H1 (cell line): ENCODE data around the gene APC2. TPM values are rescaled to one million over a fixed set of nuclear protein-coding genes. Genes with fewer than 3 reads are reported as not detected.

Source experiments
- CTCF ChIA-PET: fragments of 300-600 bp; sonication (Branson Sonifier 250); formaldehyde crosslinking; loops from one replicate; lab custom pipeline; 2021; ENCODE audit not compliant: partially characterized antibody; lab: Charles Lee
- POLR2A ChIA-PET: fragments of 300-600 bp; sonication (Branson Sonifier 250); formaldehyde crosslinking; loops from one replicate; lab custom pipeline; 2021; ENCODE audit warnings: inconsistent platforms; ENCODE audit not compliant: partially characterized antibody; lab: Charles Lee
- DNase-seq, 2 experiments: peaks; one replicate each; pipeline versions ENCODE4 v3.0.0 to v3.0.0-alpha.2; 2010 to 2022; ENCODE audit warnings: low spot score in 2 of 2, low read depth in 1 of 2, mixed read lengths in 1 of 2
- FAIRE-seq: peaks from 2 replicates; lab custom pipeline; 2011; peaks lifted over from hg19 to GRCh38; lab: Jason Lieb, UNC
- H2AFZ ChIP-seq: 2 replicates; pipeline ENCODE4 v1.8.1; 2012; ENCODE audit warnings: low read length, inconsistent platforms
- H2AK5ac ChIP-seq: 2 replicates; pipeline ENCODE4 v1.6.1; 2013; ENCODE audit warnings: low read depth, low read length
- H2BK120ac ChIP-seq: replicated peaks from 2 replicates; pipeline ENCODE3; 2013; ENCODE audit warnings: low read depth, low read length, inconsistent platforms
- H2BK12ac ChIP-seq: 2 replicates; pipeline ENCODE4 v1.6.1; 2013; ENCODE audit warnings: low read depth, low read length
- H2BK15ac ChIP-seq: 2 replicates; pipeline ENCODE4 v1.6.1; 2013; ENCODE audit warnings: low read length
- H2BK20ac ChIP-seq: 2 replicates; pipeline ENCODE4 v1.6.1; 2013; ENCODE audit warnings: low read length
- H2BK5ac ChIP-seq: 2 replicates; pipeline ENCODE4 v1.6.1; 2013; ENCODE audit warnings: low read depth, low read length
- H3K14ac ChIP-seq: 2 replicates; pipeline ENCODE4 v1.6.1; 2013; ENCODE audit warnings: inconsistent platforms; ENCODE audit not compliant: insufficient read length
- H3K18ac ChIP-seq: 2 replicates; pipeline ENCODE4 v1.6.1; 2013; ENCODE audit warnings: low read length; ENCODE audit errors: extremely low read depth
- H3K23ac ChIP-seq: 2 replicates; pipeline ENCODE4 v1.6.1; 2013; ENCODE audit warnings: inconsistent platforms; ENCODE audit not compliant: insufficient read length
- H3K23me2 ChIP-seq: 2 replicates; pipeline ENCODE4 v1.6.1; 2013; ENCODE audit warnings: low read depth, low read length
- H3K27ac ChIP-seq: 2 replicates; pipeline ENCODE4 v1.6.1; 2011; ENCODE audit warnings: low read depth, low read length, inconsistent platforms
- H3K27me3 ChIP-seq, 4 experiments: replicated peaks in 1 of 4; 1 replicate in 1 of 4; 2 replicates in 3 of 4; pipeline versions ENCODE4 v1.6.1 to v1.8.1; 2011 to 2013; ENCODE audit warnings: low read length in 3 of 4, mild to moderate bottlenecking in 3 of 4, inconsistent platforms in 2 of 4, mixed read lengths in 2 of 4, moderate library complexity in 1 of 4; ENCODE audit not compliant: control insufficient read depth in 3 of 4, insufficient read depth in 3 of 4; ENCODE audit errors: extremely low read depth in 1 of 4
- H3K36me3 ChIP-seq, 4 experiments: 2 replicates each; pipeline versions ENCODE4 v1.6.1 to v1.8.1; 2011 to 2013; ENCODE audit warnings: mild to moderate bottlenecking in 4 of 4, low read length in 3 of 4, moderate library complexity in 2 of 4, control low read depth in 1 of 4, inconsistent platforms in 1 of 4; ENCODE audit not compliant: insufficient read depth in 4 of 4, control insufficient read depth in 2 of 4
- H3K4ac ChIP-seq: replicated peaks from 2 replicates; pipeline ENCODE3; 2013; ENCODE audit warnings: low read length, low read depth, mixed read lengths, inconsistent platforms; ENCODE audit not compliant: insufficient read length
- H3K4me1 ChIP-seq, 4 experiments: replicated peaks in 1 of 4; 1 replicate in 1 of 4; 2 replicates in 3 of 4; pipeline versions ENCODE4 v1.6.1 to v1.8.1; 2011 to 2013; ENCODE audit warnings: low read length in 3 of 4, inconsistent platforms in 2 of 4, mixed read lengths in 1 of 4; ENCODE audit not compliant: insufficient read depth in 4 of 4, control insufficient read depth in 3 of 4
- H3K4me2 ChIP-seq, 2 experiments: 2 replicates each; pipeline versions ENCODE4 v1.6.1 to v1.8.1; 2011 to 2013; ENCODE audit warnings: low read depth in 2 of 2, low read length in 2 of 2, control low read depth in 1 of 2, inconsistent platforms in 1 of 2, mild to moderate bottlenecking in 1 of 2; ENCODE audit not compliant: insufficient read depth in 1 of 2
- H3K4me3 ChIP-seq, 4 experiments: fragments of 200-600, 300-600 bp in 1 of 4; sonication (generic), shearing (Covaris generic), sonication (Bioruptor Twin) in 1 of 4; 2 replicates each; pipeline versions ENCODE4 v1.5.1 to v1.8.1; 2011 to 2016; ENCODE audit warnings: low read length in 4 of 4, low read depth in 3 of 4, control low read depth in 2 of 4, inconsistent platforms in 2 of 4, mild to moderate bottlenecking in 2 of 4, mixed read lengths in 1 of 4, moderate library complexity in 1 of 4; ENCODE audit not compliant: insufficient read depth in 2 of 4; ENCODE audit errors: extremely low read depth in 1 of 4
- H3K56ac ChIP-seq: replicated peaks from 2 replicates; pipeline ENCODE3; 2013; ENCODE audit warnings: low read depth, mild to moderate bottlenecking, mixed read lengths, low read length, inconsistent platforms; ENCODE audit not compliant: insufficient read length
- H3K79me1 ChIP-seq: 2 replicates; pipeline ENCODE4 v1.6.1; 2013; ENCODE audit warnings: low read depth, low read length, control low read depth
- H3K79me2 ChIP-seq, 2 experiments: 2 replicates each; pipeline versions ENCODE4 v1.6.1 to v1.8.1; 2012 to 2013; ENCODE audit warnings: low read length in 2 of 2, mild to moderate bottlenecking in 2 of 2, inconsistent platforms in 1 of 2; ENCODE audit not compliant: insufficient read depth in 2 of 2, control insufficient read depth in 1 of 2
- H3K9ac ChIP-seq, 4 experiments: replicated peaks in 1 of 4; 1 replicate in 1 of 4; 2 replicates in 3 of 4; pipeline versions ENCODE4 v1.6.1 to v1.8.1; 2011 to 2013; ENCODE audit warnings: low read depth in 3 of 4, low read length in 3 of 4, control low read depth in 2 of 4, mild to moderate bottlenecking in 2 of 4, moderate library complexity in 2 of 4, inconsistent platforms in 1 of 4; ENCODE audit errors: extremely low read depth in 1 of 4
- H3K9me3 ChIP-seq, 2 experiments: 2 replicates each; pipeline versions ENCODE4 v1.6.1 to v1.8.1; 2012 to 2013; ENCODE audit warnings: mild to moderate bottlenecking in 2 of 2, moderate library complexity in 2 of 2, control low read depth in 1 of 2, inconsistent platforms in 1 of 2, low read depth in 1 of 2, low read length in 1 of 2, mixed read lengths in 1 of 2; ENCODE audit not compliant: insufficient read depth in 2 of 2
- H4K20me1 ChIP-seq, 2 experiments: replicated peaks in 1 of 2; 2 replicates each; pipeline versions ENCODE3 to v1.8.1; 2011 to 2013; ENCODE audit warnings: inconsistent platforms in 2 of 2, low read length in 2 of 2, mild to moderate bottlenecking in 1 of 2; ENCODE audit not compliant: insufficient read depth in 2 of 2, control insufficient read depth in 1 of 2
- H4K5ac ChIP-seq: 2 replicates; pipeline ENCODE4 v1.6.1; 2013; ENCODE audit warnings: low read length, low read depth, mixed read lengths, inconsistent platforms; ENCODE audit not compliant: insufficient read length
- H4K8ac ChIP-seq: 2 replicates; pipeline ENCODE4 v1.8.0; 2013; ENCODE audit warnings: mild to moderate bottlenecking, moderate library complexity, low read length, inconsistent platforms; ENCODE audit not compliant: insufficient read depth; ENCODE audit errors: extremely low read depth
- H4K91ac ChIP-seq: replicated peaks from 2 replicates; pipeline ENCODE3; 2013; ENCODE audit warnings: low read length, mixed read lengths, inconsistent platforms; ENCODE audit not compliant: insufficient read length
- BACH1 ChIP-seq: IDR thresholded peaks from 2 replicates; pipeline ENCODE4 v1.6.1; 2012; ENCODE audit warnings: low read length, improper control_type of control experiment
- BRCA1 ChIP-seq: IDR thresholded peaks from 2 replicates; pipeline ENCODE4 v1.6.1; 2012; ENCODE audit warnings: low read depth, low read length, improper control_type of control experiment
- CEBPB ChIP-seq: IDR thresholded peaks from 2 replicates; pipeline ENCODE4 v1.6.1; 2012; ENCODE audit warnings: low read depth, low read length
- PHF8 ChIP-seq: fragments of 200-600 bp; sonication (generic); conservative IDR thresholded peaks from 2 replicates; pipeline ENCODE4 v1.7.1; 2012; ENCODE audit warnings: low read depth, mild to moderate bottlenecking, inconsistent platforms, low read length, moderate library complexity
- RBBP5 ChIP-seq: IDR thresholded peaks from 2 replicates; pipeline ENCODE4 v1.7.1; 2012; ENCODE audit warnings: low read depth, mild to moderate bottlenecking, inconsistent platforms, low read length, moderate library complexity, borderline replicate concordance
- RNF2 ChIP-seq: fragments of 200-900, 300-1000 bp; sonication (generic); IDR thresholded peaks from 2 replicates; pipeline ENCODE4 v1.7.1; 2016; ENCODE audit warnings: borderline replicate concordance, low read depth, mild to moderate bottlenecking, antibody characterized with exemption, low read length; ENCODE audit not compliant: poor library complexity, severe bottlenecking; ENCODE audit errors: missing control alignments
- RXRA ChIP-seq: IDR thresholded peaks from 2 replicates; pipeline ENCODE4 v1.6.1; 2011; ENCODE audit warnings: low read depth, mild to moderate bottlenecking, low read length, moderate library complexity; ENCODE audit not compliant: insufficient read depth
- SIN3A ChIP-seq, 2 experiments: IDR thresholded peaks in 1 of 2; conservative IDR thresholded peaks in 1 of 2; 2 replicates each; pipeline ENCODE4 v1.6.1; 2011 to 2012; ENCODE audit warnings: low read length in 2 of 2, improper control_type of control experiment in 1 of 2, low read depth in 1 of 2, mild to moderate bottlenecking in 1 of 2
- TCF12 ChIP-seq: IDR thresholded peaks from 2 replicates; pipeline ENCODE4 v1.6.1; 2011; ENCODE audit warnings: low read depth, mild to moderate bottlenecking, low read length
- WGBS, 2 experiments: shearing (Covaris generic) in 1 of 2; methylation state at CpG; one replicate each; pipeline versions ENCODE4 v1.1.6 to v1.1.7; 2013 to 2015; ENCODE audit warnings: low lambda C conversion rate in 2 of 2, mixed read lengths in 2 of 2, inconsistent platforms in 1 of 2, low coverage in 1 of 2, missing lambda C conversion rate in 1 of 2; ENCODE audit not compliant: insufficient replicate concordance in 2 of 2, insufficient coverage in 1 of 2, insufficient read length in 1 of 2; ENCODE audit errors: extremely low coverage in 1 of 2, missing lambda C conversion rate in 1 of 2; 5-methylcytosine and 5-hydroxymethylcytosine counted together
- polyA plus RNA-seq, 7 experiments: library from polyadenylated mRNA; depleted of rRNA in 3 of 7; stranded (reverse) in 5 of 7; unstranded in 2 of 7; fragments of >200 nt in 5 of 7; fragments of 200-250 nt in 2 of 7; gene quantifications; 1 replicate in 5 of 7; 2 replicates in 1 of 7; 4 replicates in 1 of 7; pipeline versions ENCODE4 v1.2.1 to v1.2.3, GENCODE V29; 2011 to 2013; ENCODE audit warnings: missing spikeins in 2 of 7, mixed read lengths in 2 of 7
- total RNA-seq: library from RNA; stranded (reverse); fragmentation: NEBNext Ultra II Directional; extraction: Animal tissue kit (Norgen Biotek cat#: 25700); gene quantifications from 2 replicates; pipeline ENCODE4 v1.2.1, GENCODE V29; 2021

The APC2 gene
- total and polyA plus RNA-seq, 2 of the 8 experiments (the other 6 are each of a cell fraction or from before 2014, with no cell fraction given) = 1.3 to 4.1 TPM

GRCh38 chr19:1447944-1448343, 2.0 kb upstream of the APC2 start:
- DNase-seq (no peak), FAIRE-seq (no peak)
- no peak overlapping the region for H4K91ac ChIP-seq
- H3K9ac ChIP-seq = no peak overlapping the region
- ChIA-PET POLR2A (interaction anchor here (1.9 kb wide), 1 partner anchor 179 kb away, joined by 6 read pairs; the partner anchor contains the start of gene CIRBP), CTCF (interaction anchor here (0.6 to 1.3 kb wide), 4 partner anchors 12 to 34 kb away, joined by 3 to 6 read pairs (median 4); no protein-coding TSS in a partner anchor)
- no peak overlapping the region for H3K4me3 ChIP-seq
- no peak overlapping the region for H3K56ac ChIP-seq
- no peak overlapping the region for H4K5ac ChIP-seq
- H3K79me2 ChIP-seq = no peaks in the 10 kb centered on the region
- no peaks in the 10 kb centered on the region for H3K79me1 ChIP-seq
- H3K18ac ChIP-seq = no peak overlapping the region
- H2AFZ ChIP-seq = no peak overlapping the region
- no peaks in the 10 kb centered on the region for H3K36me3 ChIP-seq
- TF ChIP-seq RBBP5 (no peak), PHF8 (no peak), TCF12 (no peak), SIN3A (conservative IDR thresholded peaks at IDR 0.05 in 1 of 2, IDR thresholded peaks at IDR 0.05 in 1 of 2; ENCODE audit: low read depth in 1 of 2, low read length in 2 of 2) (no peak), CEBPB (no peak), RNF2 (no peak), BRCA1 (no peak), BACH1 (no peak), RXRA (no peak)
- H3K23ac ChIP-seq = no peak overlapping the region
- no peak overlapping the region for H3K4ac ChIP-seq
- peaks cover 34 to 58% (median 52%) of the 10 kb centered on the region in 4 experiments for H3K27me3 ChIP-seq
- no peak overlapping the region for H2BK5ac ChIP-seq
- no peak overlapping the region for H2AK5ac ChIP-seq
- no peak overlapping the region for H3K4me2 ChIP-seq
- no peak overlapping the region for H2BK20ac ChIP-seq
- peaks cover 0 to 37% (median 23%) of the 10 kb centered on the region in 4 experiments; a peak in 6 of 7 replicates for H3K4me1 ChIP-seq
- 88% methylated on average over 9 of the region's 9 CpGs; no CpG with 5 or more reads in 1 of the 2 experiments for WGBS, 2 experiments
- H2BK15ac ChIP-seq = no peak overlapping the region
- H2BK12ac ChIP-seq = no peak overlapping the region
- H3K27ac ChIP-seq = no peak overlapping the region
- no peak overlapping the region for H2BK120ac ChIP-seq
- no peak overlapping the region for H4K8ac ChIP-seq
- H3K9me3 ChIP-seq = no peaks in the 10 kb centered on the region
- peaks cover 13 to 14% of the 10 kb centered on the region in 2 experiments for H4K20me1 ChIP-seq
- H3K23me2 ChIP-seq = peaks cover 4% of the 10 kb centered on the region; the same call in 1 of the 2 replicates
- no peak overlapping the region for H3K14ac ChIP-seq
